Posterior cingulate gyrus (tissue), 11 donors: ENCODE measurements around the gene ACBD7.

ENCODE experiments used
- DNase-seq, 10 donors: peaks; one replicate each; pipeline versions ENCODE4 v3.0.0 to v3.0.0-alpha.2; 2020 to 2021; ENCODE audit warnings: mixed read lengths in 3 of 10
- intact Hi-C: fragments of 100-400 bp; cut with DNase I; formaldehyde crosslinking; loops from one replicate; pipeline ENCODE4 v1.15.1; 2023

The ACBD7 gene

GRCh38 chr10:15035385-15036301 lies 52.9 kb downstream of the ACBD7 start:
- DNase-seq, result peak in 3 of 10 donors; percentile 2 to 19 (median 17)
- intact Hi-C loops, result no loop called here

GRCh38 chr10:15027741-15028140 lies 60.8 kb downstream of the ACBD7 start:
- no peak for DNase-seq
- intact Hi-C loops, result no loop called here
